PFSK-1 (cell line): Measurements from ENCODE around the gene TNP1.

ENCODE experiments used
- FOXP2 ChIP-seq: optimal IDR thresholded peaks from 2 replicates; pipeline ENCODE3; 2011; ENCODE audit warnings: borderline replicate concordance, control low read depth, inconsistent platforms; ENCODE audit not compliant: insufficient read depth; ENCODE audit errors: extremely low read length, extremely low read depth
- POLR2AphosphoS5 ChIP-seq: IDR thresholded peaks from 2 replicates; pipeline ENCODE4 v1.6.1; 2012; ENCODE audit warnings: low read depth, mild to moderate bottlenecking, control low read depth, low read length, moderate library complexity
- SIN3A ChIP-seq: IDR thresholded peaks from 2 replicates; pipeline ENCODE4 v1.6.1; 2012; ENCODE audit warnings: mild to moderate bottlenecking, low read length, moderate library complexity, borderline replicate concordance; ENCODE audit not compliant: insufficient read depth
- TAF1 ChIP-seq: IDR thresholded peaks from 2 replicates; pipeline ENCODE4 v1.6.1; 2012; ENCODE audit warnings: low read length, control low read depth, borderline replicate concordance; ENCODE audit not compliant: insufficient read depth
- TF ChIP-seq, protein P1 (sequence below), 2 experiments: IDR thresholded peaks; 2 replicates each; pipeline versions ENCODE4 v1.6.1 to v1.8.0; 2011 to 2012; ENCODE audit warnings: low read depth in 2 of 2, low read length in 2 of 2, control low read depth in 1 of 2, inconsistent platforms in 1 of 2, mild to moderate bottlenecking in 1 of 2, moderate library complexity in 1 of 2; ENCODE audit not compliant: insufficient read depth in 1 of 2

Gene TNP1

DNA sequence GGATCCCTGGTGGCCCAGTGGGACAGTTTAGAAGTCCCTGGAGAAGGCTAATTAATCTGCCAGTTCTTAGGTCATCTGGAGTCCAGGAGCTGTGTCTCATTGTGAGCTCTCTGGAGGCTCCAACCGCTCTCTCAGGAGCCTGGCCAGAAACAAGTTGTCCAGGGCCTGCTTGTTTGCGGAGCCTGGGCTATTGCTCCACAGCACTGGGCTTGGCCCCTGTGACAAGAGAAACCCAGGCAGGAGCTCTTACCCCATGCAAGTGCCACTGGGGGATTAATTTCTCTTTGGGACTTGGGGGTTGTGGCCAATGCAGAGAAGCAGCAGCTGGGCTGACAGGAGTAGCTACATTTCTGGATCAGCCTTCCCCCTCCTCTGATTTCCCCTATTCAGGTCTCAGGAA, 24.5 kb upstream of the TNP1 start:
- no peak for TF ChIP-seq TAF1
- TF ChIP-seq POLR2AphosphoS5, result no peak
- TF ChIP-seq, protein P1, sequence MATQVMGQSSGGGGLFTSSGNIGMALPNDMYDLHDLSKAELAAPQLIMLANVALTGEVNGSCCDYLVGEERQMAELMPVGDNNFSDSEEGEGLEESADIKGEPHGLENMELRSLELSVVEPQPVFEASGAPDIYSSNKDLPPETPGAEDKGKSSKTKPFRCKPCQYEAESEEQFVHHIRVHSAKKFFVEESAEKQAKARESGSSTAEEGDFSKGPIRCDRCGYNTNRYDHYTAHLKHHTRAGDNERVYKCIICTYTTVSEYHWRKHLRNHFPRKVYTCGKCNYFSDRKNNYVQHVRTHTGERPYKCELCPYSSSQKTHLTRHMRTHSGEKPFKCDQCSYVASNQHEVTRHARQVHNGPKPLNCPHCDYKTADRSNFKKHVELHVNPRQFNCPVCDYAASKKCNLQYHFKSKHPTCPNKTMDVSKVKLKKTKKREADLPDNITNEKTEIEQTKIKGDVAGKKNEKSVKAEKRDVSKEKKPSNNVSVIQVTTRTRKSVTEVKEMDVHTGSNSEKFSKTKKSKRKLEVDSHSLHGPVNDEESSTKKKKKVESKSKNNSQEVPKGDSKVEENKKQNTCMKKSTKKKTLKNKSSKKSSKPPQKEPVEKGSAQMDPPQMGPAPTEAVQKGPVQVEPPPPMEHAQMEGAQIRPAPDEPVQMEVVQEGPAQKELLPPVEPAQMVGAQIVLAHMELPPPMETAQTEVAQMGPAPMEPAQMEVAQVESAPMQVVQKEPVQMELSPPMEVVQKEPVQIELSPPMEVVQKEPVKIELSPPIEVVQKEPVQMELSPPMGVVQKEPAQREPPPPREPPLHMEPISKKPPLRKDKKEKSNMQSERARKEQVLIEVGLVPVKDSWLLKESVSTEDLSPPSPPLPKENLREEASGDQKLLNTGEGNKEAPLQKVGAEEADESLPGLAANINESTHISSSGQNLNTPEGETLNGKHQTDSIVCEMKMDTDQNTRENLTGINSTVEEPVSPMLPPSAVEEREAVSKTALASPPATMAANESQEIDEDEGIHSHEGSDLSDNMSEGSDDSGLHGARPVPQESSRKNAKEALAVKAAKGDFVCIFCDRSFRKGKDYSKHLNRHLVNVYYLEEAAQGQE (IDR thresholded peaks at IDR 0.05; ENCODE audit: insufficient read depth in 1 of 2, low read depth in 2 of 2, low read length in 2 of 2), result no peak
- no peak for TF ChIP-seq FOXP2
- TF ChIP-seq SIN3A, result no peak

DNA sequence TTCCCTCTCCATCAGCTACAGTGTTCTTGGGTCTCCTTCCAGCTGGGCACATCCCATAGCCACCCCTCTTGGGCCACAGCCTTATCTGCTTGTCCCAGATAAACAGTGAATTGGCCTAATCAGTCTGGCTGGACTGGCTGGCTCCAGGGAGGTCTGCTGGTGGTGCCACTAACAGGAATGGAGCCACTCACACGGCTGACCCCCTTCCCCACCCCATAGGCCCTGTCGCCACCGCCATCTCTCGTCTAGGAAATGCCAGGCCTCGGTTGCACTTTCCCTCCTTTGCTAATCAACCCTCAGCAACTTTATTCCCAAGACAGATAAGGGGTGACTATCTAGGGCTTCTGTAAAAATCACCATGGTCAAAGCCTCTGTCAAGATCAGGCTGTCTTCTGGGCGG, 23.0 kb upstream of the TNP1 start:
- TF ChIP-seq TAF1, result no peak
- TF ChIP-seq SIN3A, result no peak
- TF ChIP-seq FOXP2, result no peak
- no peak for TF ChIP-seq POLR2AphosphoS5
- TF ChIP-seq, protein P1 (IDR thresholded peaks at IDR 0.05; ENCODE audit: insufficient read depth in 1 of 2, low read depth in 2 of 2, low read length in 2 of 2), result no peak

DNA sequence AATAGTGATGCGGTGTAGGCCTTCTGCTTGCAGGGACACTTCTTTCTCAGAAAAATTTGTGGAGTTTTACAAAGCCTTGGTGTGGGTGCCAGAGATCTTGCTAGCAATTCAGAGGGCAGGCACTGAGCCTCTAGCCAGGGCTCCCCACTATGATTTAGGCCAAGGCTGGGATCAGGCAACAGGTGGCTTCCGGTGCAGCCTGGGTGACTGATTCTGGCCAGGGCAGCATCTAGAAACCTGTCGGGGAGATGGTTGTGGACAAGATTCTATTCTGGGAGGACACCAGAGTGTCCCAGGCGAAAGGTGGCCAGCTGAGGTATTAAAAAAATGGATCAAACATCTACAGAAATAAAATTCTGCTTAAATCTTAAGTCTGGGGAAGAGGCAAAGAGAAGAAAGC, 21.5 kb upstream of the TNP1 start:
- no peak for TF ChIP-seq POLR2AphosphoS5
- no peak for TF ChIP-seq FOXP2
- TF ChIP-seq TAF1, result no peak
- TF ChIP-seq, protein P1 (IDR thresholded peaks at IDR 0.05; ENCODE audit: insufficient read depth in 1 of 2, low read depth in 2 of 2, low read length in 2 of 2), result no peak
- no peak for TF ChIP-seq SIN3A

DNA sequence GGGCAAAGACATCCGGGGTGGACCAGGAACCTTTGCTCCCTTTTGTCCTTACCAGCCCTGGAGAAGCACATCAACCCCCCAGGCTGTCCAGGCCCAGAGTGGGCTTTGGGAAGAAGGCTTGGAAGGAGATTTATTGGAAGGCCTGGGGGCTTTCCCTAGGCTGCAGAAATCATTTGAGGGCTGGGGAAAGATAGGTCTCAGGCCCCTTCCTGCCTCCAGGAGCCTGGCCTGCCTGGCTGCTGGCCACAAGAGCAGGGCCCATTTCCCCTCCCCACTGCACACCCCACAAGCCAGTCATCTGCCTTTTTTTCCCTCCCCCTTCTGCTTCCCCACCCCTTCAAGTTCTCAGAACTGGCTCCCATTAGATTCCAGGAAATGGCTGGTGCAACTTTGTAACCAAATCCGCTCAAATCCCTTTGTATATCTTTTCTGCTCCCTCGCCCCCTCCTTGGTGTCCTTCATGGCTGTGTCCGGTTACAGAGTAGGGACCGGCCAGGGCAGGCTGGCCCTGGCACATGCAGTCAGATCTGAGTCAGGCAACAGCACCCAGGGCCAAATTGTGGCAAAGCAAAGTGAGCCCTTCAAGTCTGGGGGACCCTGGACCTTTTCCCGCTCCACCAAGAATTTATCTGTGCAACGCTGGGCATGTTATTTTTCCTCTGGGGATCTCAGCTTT, 20.8 kb upstream of the TNP1 start:
- no peak for TF ChIP-seq TAF1
- no peak for TF ChIP-seq FOXP2
- TF ChIP-seq POLR2AphosphoS5, result no peak
- no peak for TF ChIP-seq SIN3A
- TF ChIP-seq, protein P1 (IDR thresholded peaks at IDR 0.05; ENCODE audit: insufficient read depth in 1 of 2, low read depth in 2 of 2, low read length in 2 of 2), result no peak
